ENCODE data around the gene CLSTN3. TPM values are rescaled to one million over a fixed set of nuclear protein-coding genes. Genes with fewer than 3 reads are reported as not detected.

Gene CLSTN3
- total and polyA plus RNA-seq, 4 donors = 30.8 to 74.2 (median 37.0) TPM

GRCh38 chr12:7122811-7123769 is 7.1 kb upstream of the CLSTN3 start:
- Histone ChIP-seq H3K9ac (ENCODE audit: insufficient read depth in 1 of 2, low read length in 2 of 2) (no peak overlapping the region), H3K36me3 (ENCODE audit: control insufficient read depth in 4 of 4, insufficient read depth in 4 of 4, low read length in 4 of 4) (no peaks in the 10 kb centered on the region), H3K27ac (ENCODE audit: low read depth in 1 of 2, low read length in 1 of 2) (peak overlapping the region in 1 of 2 donors; percentile 11), H3K4me3 (no peak overlapping the region), H3K27me3 (ENCODE audit: control insufficient read depth in 3 of 3, insufficient read depth in 3 of 3, low read length in 2 of 3) (no peaks in the 10 kb centered on the region), H3K4me1 (ENCODE audit: control insufficient read depth in 5 of 5, insufficient read depth in 5 of 5, low read length in 5 of 5) (peaks cover 0 to 13% (median 5%) of the 10 kb centered on the region in 5 donors), H3K9me3 (ENCODE audit: control insufficient read depth in 4 of 4, insufficient read depth in 3 of 4, low read length in 3 of 4) (no peaks in the 10 kb centered on the region)
- ATAC-seq (ENCODE audit: insufficient read depth, low FRiP score) (no peak), DNase-seq (no peak)
- TF ChIP-seq CTCF (IDR thresholded peaks at IDR 0.05; ENCODE audit: control extremely low read depth, extremely low read depth) = no peak
- 67 to 77% methylated on average over 7 of the region's 7 CpGs for WGBS, 2 donors

GRCh38 chr12:7123806-7124522 is 6.2 kb upstream of the CLSTN3 start:
- Histone ChIP-seq H3K27me3 (ENCODE audit: control insufficient read depth in 3 of 3, insufficient read depth in 3 of 3, low read length in 2 of 3) (peaks cover 0 to 3% (median 0%) of the 10 kb centered on the region in 3 donors), H3K27ac (ENCODE audit: low read depth in 1 of 2, low read length in 1 of 2) (no peak overlapping the region), H3K9me3 (ENCODE audit: control insufficient read depth in 4 of 4, insufficient read depth in 3 of 4, low read length in 3 of 4) (no peaks in the 10 kb centered on the region), H3K36me3 (ENCODE audit: control insufficient read depth in 4 of 4, insufficient read depth in 4 of 4, low read length in 4 of 4) (no peaks in the 10 kb centered on the region), H3K9ac (ENCODE audit: insufficient read depth in 1 of 2, low read length in 2 of 2) (no peak overlapping the region), H3K4me3 (no peak overlapping the region), H3K4me1 (ENCODE audit: control insufficient read depth in 5 of 5, insufficient read depth in 5 of 5, low read length in 5 of 5) (peaks cover 0 to 14% (median 10%) of the 10 kb centered on the region in 5 donors)
- WGBS, 2 donors = 45 to 52% methylated on average over 11 of the region's 11 CpGs
- no peak for TF ChIP-seq CTCF (IDR thresholded peaks at IDR 0.05; ENCODE audit: control extremely low read depth, extremely low read depth)
- DNase-seq (peak in 2 of 3 donors; percentile 15 to 55), ATAC-seq (ENCODE audit: insufficient read depth, low FRiP score) (no peak)

GRCh38 chr12:7125632-7126227 is 4.4 kb upstream of the CLSTN3 start:
- Histone ChIP-seq H3K4me1 (ENCODE audit: control insufficient read depth in 5 of 5, insufficient read depth in 5 of 5, low read length in 5 of 5) (peaks cover 0 to 26% (median 19%) of the 10 kb centered on the region in 5 donors), H3K9me3 (ENCODE audit: control insufficient read depth in 4 of 4, insufficient read depth in 3 of 4, low read length in 3 of 4) (no peaks in the 10 kb centered on the region), H3K36me3 (ENCODE audit: control insufficient read depth in 4 of 4, insufficient read depth in 4 of 4, low read length in 4 of 4) (no peaks in the 10 kb centered on the region), H3K27me3 (ENCODE audit: control insufficient read depth in 3 of 3, insufficient read depth in 3 of 3, low read length in 2 of 3) (peaks cover 0 to 3% (median 2%) of the 10 kb centered on the region in 3 donors), H3K4me3 (no peak overlapping the region), H3K27ac (ENCODE audit: low read depth in 1 of 2, low read length in 1 of 2) (no peak overlapping the region), H3K9ac (ENCODE audit: insufficient read depth in 1 of 2, low read length in 2 of 2) (no peak overlapping the region)
- DNase-seq = no peak
- TF ChIP-seq CTCF (IDR thresholded peaks at IDR 0.05; ENCODE audit: control extremely low read depth, extremely low read depth) = no peak
- 75 to 95% methylated on average over 4 of the region's 4 CpGs for WGBS, 2 donors
- no peak for ATAC-seq (ENCODE audit: insufficient read depth, low FRiP score)

Data from lung (tissue), 12 donors.